DMS 273 treated with DMSO at 0.1 percent for 48 hours (cell line): ENCODE data around the gene SLC17A5.
"Not testable (repeated sequence)": the region's sequence is repeated elsewhere in the genome, so short reads cannot be mapped to it uniquely, and the experiment has no call there.

Experiments
- DNase-seq: peaks from one replicate; lab custom pipeline; 2025; lab: John Stamatoyannopoulos, UW

Gene SLC17A5, protein sequence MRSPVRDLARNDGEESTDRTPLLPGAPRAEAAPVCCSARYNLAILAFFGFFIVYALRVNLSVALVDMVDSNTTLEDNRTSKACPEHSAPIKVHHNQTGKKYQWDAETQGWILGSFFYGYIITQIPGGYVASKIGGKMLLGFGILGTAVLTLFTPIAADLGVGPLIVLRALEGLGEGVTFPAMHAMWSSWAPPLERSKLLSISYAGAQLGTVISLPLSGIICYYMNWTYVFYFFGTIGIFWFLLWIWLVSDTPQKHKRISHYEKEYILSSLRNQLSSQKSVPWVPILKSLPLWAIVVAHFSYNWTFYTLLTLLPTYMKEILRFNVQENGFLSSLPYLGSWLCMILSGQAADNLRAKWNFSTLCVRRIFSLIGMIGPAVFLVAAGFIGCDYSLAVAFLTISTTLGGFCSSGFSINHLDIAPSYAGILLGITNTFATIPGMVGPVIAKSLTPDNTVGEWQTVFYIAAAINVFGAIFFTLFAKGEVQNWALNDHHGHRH

GRCh38 chr6:73653571-73654424 is at the start of gene SLC17A5:
TSS of gene SLC17A5 (minus strand) at chr6:73653992. CDS start at chr6:73653886, 106 bp downstream.
- DNase-seq = peak; percentile 74

DNA sequence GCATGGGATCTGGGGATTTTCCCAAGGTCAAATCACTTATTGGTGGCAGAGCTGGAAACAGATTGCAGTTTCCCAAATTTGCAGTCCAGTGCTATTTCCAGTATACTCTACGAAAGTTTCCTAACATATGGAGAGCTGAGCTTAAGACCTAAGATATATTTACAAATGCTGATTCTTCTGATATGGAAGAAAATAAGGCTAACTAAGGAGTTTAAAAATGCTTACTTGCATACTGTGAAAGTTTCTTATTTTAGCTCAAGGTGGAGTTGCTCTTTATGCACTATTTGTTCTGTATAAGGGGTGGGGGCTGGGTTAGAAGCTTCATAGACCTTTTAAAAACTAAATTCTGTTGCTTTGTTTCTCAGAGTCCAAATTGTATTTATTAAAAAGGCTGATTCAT is 49.7 kb upstream of the SLC17A5 start:
- no peak for DNase-seq

GRCh38 chr6:73702444-73702843 is 48.7 kb upstream of the SLC17A5 start:
- no peak for DNase-seq

DNA sequence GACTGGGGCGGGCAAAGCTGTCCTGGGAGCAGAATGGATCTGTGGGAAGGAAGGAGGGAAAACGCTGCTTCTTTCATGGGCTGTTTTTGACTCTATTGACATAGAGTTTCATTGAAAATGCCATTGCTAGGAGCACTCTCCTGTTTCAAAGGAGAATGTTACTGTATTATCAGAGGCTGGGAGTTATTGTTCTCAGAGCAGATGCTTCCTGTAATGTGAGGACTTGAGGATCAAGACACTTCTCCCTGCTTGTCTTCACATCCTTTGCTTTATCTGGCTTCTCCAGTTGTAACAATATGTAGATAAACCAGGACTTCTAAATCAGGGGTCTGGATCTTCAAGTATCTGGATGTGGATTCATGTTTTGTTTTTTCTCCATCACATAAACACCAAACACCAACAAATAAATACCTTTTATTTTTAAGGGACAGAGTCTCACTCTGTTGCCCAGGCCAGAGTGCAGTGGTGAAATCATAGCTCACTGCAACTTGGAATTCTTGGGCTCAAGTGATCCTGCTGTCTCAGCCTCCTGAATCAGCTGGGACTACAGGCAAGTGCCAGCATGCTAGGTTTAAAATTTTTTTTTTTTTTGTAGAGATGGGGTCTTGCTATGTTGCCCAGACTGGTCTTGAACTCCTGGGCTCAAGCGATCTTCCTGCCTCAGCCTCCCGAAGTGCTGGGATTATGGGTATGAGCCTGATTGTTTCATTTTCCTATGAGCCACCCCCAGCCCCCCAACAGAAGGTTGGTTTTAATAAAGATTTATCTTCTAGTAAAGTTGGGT is 46.1 kb upstream of the SLC17A5 start:
- DNase-seq = no peak

GRCh38 chr6:73696966-73697655 is 43.3 kb upstream of the SLC17A5 start:
- DNase-seq = no peak

DNA sequence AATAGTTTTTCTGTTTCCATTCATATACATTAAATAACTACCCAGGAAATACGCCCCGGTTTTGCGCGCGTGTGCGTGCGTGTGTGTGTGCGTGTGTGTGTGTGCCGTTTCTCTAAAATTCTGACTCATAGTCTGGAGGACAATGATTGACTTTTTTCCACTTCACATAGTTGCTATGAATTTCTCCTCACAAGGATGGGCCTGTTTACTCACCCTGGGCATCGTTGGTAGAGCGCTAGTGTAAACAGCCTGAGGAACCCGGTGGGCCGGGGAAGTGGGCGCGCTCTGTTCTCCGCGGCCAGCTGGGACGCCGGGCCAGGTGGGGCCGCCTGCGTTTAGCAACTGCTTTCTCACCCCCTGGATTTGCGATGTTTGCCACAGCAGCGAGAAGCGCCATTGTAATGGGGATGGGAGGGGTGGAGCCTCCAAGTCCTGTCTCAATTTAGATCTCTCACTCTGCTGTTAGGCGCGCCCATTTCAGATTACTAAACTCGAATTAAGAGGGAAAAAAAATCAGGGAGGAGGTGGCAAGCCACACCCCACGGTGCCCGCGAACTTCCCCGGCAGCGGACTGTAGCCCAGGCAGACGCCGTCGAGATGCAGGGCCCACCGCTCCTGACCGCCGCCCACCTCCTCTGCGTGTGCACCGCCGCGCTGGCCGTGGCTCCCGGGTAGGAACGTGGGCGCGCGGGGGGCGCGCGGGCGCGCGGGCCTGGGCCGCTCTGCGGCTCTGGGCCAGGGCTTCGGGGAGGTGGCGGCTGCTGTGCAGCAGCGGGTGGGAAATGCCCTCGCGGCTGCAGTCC is 42.0 kb upstream of the SLC17A5 start, which contains the start of gene CD109:
Gene CD109, plus strand, starts transcription at position 585 of the 803 bp plus-strand sequence. Its CDS starts 13 bp downstream, at position 598.
- peak; percentile 42 for DNase-seq

DNA sequence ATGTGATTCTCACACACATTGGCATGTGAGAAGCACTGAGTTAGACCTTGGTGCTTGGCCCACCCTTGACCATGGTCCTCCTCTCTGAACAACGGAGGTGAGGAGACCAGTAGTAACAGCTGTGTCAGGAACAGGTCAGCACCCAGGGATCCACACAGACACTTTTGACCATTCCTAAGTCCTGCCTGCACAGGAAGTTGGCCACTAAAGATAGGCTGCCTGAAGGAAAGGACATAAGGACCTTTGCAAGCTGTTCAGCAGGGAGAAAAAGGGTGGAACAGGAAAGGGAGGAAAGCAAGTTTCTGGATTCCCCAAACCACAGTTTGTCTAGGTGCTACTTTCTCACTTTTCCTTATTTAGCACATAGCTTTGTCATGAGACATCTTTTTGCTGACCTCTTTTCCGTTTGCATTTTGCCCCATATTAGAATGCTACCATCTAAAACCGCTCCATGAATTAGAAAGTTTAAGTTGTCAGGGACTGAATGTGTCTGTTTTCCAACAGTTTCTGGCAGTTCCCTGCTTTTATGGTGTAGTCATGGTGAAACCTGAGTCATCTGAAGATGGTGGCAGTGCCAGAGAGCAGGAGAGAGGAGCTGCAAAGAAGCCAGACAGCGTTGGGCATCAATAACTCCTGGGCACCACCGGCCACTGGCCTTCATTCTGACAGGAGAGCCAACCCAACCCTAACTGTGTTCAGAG is 41.1 kb upstream of the SLC17A5 start:
- no peak for DNase-seq

DNA sequence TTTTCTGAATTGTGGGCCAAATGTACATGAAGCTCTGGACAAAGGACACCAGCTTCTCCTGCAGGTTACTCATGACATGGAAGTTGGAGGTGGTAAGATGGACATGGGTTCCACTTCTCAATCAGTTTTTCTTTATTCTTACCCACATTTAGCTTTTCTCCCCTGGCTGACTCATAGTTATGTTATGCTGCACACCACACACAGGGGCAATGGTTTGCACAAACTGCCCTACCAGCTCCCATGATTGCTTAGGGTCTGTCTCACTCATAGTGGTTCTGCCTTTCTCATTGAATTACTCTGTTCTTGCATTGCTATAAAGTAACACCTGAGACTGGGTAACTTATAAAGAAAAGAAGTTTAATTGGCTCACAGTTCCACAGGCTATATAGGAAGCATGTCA is 37.7 kb upstream of the SLC17A5 start:
- no peak for DNase-seq

- DNase-seq = no peak
Observed at GRCh38 chr6:73690056-73690455, 36.3 kb upstream of the SLC17A5 start.

DNA sequence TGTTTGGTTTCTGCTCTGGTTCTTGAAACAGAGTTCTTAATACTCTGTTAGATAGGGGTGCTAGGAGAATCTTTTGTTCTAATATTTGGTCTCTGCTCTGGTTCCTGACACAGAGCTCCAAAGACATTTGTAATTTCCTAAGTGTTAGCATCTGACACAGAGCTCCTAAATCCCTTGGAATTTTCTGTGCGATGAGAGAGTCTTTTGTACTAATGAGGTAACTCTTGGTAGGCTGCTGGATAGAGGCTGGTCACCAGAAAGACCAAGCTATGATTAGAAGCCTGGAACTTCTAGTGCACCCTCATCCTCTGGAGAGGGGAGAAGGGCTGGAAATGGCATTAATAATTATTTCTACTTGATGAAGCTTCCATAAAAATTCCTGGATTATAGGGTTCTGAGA is 34.6 kb upstream of the SLC17A5 start:
- DNase-seq = no peak

GRCh38 chr6:73683574-73683973 is 29.8 kb upstream of the SLC17A5 start:
- DNase-seq = not testable (repeated sequence)

DNA sequence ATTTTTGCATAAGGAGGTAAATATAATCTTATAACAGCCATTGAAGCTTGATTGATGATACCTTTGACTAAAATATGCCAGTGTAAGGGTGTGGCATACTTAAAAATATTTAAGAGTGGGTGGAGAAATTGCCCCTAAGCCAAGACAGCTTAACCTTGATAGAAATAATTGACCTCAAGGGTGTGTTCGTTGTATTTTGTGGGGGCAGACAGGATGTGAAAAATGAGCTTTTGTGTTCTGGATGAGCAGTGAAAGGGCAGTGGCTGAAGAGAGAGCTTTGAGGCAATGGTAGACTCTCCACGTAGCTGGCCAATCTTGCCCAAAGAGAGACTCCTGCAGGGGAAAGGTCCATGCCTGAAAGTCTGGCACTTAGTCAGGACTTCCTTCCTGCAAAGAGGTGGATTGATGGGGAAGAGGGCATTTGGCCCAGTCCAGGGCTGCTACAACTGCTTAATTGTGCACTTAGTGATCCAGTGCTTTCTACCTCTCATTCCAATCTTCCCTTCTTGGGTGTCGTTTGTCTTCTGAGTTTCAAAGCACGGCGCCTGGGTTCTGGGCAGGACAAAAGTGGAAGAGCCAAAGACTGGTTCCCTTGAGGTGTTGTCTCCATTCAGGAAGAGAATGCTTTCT is 26.6 kb upstream of the SLC17A5 start:
- DNase-seq = no peak

DNA sequence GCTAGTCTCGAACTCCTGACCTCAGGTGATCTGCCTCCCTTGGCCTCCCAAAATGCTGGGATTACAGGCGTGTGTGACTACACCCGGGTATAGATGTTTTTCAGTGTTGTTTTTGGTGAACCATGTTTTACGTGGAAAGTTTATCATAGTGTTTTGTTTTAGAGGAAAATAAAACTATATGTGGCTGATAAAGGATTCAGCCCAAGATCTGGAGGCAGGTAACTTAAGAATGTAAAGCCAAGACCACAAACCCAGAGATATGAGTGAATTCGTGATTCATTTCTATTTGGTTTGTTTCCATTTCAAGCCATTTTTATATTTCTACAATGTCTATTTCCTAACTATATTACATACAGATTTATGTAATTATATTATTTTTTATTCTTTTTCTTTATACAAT is 26.1 kb upstream of the SLC17A5 start:
- DNase-seq = not testable (repeated sequence)

DNA sequence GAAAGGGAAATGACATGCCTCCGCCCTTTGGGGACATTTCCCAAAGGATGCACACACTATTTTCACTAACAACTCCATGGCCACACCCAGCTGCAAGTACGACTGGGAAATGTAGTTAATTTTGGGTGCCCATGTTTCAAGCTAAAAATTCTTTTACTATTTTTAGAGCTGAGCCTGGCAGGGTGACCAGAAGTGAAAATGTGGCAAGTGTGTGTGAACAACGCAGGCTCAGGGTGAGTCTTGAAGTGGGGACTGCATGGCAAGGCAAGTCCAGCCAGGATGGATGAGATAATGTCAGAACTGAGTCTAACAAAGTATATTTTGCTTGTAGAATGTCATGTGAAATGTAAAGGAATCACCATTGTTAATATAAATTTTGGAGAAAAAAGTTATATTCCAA is 25.2 kb upstream of the SLC17A5 start:
- no peak for DNase-seq

- no peak for DNase-seq
Observed at GRCh38 chr6:73675466-73676098, 21.8 kb upstream of the SLC17A5 start.

DNA sequence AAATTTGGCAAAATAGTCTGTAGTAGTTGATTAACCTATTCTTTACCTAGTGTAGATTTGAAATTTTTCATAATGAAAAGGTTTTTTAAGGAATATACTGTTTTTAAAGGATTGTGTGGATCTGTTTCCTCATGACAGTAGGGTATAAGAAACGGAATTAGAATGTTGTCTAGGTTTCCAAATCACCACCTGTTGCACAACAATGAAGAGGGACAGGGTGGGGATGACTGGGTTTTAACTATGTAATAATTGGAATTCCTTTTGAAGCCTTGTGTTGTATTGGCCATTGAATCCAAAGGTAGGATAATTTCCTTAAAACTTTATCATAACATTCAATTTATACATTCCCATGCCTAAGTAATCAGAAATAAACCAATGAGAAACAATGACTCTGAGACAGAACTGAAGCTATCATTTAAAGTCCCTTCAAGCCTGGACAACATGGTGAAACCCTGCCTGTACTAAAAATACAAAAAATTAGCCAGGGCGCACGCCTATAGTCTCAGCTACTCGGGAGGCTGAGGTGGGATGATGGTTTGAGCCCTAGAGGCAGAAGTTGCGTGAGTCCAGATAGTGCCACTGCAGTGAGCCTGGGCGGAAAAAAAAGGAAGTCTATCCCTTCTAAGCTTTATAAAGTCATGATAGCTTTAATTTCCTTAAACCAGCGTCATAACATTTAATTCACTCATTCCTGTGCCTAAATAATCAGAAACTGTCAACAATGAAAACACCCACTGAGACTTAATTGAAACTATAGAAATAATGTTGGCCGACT is 18.3 kb upstream of the SLC17A5 start:
- no peak for DNase-seq

DNA sequence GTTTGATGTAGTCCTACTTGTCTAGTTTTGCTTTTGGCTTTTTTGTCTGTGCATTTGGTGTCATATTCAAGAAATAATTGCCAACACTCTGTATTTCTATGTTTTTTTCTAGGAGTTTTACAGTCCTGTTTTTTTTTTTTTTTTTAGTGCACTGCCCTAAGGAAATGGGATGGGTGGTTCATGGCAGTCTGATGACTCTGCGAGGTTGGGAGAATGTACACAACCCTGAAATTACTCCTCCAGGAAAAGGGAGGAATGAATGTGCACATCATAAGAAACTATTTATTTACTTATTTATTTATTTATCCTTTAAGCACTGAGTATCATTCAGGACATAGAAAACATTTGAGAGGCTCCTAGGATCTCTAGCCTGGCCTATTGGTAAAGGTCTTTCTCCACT is 15.2 kb upstream of the SLC17A5 start:
- DNase-seq = no peak

DNA sequence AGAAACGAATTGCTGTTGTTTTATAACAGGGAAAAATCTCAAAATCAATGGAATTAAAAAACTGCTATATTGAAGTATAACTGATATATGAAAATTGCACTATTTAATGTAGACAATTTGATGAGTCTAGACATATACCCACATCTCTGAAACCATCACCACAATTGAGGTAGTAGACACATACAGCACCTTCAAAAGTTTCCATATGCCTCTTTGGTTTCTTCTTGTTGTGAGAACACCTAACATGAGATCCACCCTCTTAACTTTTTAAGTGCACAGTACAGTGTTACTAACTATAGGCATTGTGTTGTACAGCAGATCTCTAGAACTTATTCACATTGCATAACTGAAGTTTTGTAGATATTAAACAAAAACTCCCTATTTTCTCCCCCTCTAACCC is 14.0 kb upstream of the SLC17A5 start:
- DNase-seq = no peak
